ENCODE data around the gene CZIB.

DNA sequence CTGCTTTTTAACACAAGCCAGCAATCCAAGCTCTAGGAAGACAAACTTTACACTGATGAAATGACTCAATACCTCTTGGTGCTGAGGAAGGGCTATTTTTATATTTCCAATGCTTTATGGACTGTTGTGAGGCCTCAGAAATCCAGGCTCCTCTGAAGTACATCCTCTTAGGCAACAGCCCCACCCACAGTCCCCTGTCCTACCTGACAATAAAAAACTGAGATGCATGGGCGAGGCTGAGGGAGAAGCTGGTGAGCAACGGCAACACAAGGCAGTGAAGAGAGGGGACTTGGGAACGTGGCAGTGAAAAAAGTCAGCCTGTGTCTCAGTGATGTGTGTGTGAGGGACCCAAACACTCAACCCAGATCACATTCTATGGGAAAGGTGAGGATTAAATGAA lies 33.9 kb downstream of the CZIB start:
- TF ChIP-seq, protein P1, sequence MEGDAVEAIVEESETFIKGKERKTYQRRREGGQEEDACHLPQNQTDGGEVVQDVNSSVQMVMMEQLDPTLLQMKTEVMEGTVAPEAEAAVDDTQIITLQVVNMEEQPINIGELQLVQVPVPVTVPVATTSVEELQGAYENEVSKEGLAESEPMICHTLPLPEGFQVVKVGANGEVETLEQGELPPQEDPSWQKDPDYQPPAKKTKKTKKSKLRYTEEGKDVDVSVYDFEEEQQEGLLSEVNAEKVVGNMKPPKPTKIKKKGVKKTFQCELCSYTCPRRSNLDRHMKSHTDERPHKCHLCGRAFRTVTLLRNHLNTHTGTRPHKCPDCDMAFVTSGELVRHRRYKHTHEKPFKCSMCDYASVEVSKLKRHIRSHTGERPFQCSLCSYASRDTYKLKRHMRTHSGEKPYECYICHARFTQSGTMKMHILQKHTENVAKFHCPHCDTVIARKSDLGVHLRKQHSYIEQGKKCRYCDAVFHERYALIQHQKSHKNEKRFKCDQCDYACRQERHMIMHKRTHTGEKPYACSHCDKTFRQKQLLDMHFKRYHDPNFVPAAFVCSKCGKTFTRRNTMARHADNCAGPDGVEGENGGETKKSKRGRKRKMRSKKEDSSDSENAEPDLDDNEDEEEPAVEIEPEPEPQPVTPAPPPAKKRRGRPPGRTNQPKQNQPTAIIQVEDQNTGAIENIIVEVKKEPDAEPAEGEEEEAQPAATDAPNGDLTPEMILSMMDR (IDR thresholded peaks at IDR 0.05) = no peak
- no peak for TF ChIP-seq EZH2phosphoT487 (IDR thresholded peaks at IDR 0.05)
- TF ChIP-seq EZH2 (IDR thresholded peaks at IDR 0.05) = no peak

Data from neural progenitor cell (in vitro differentiated cells).